Epithelial cell of esophagus (primary cell): ENCODE data around the gene PLA2R1.

Experiments used
- DNase-seq: peaks from one replicate; pipeline ENCODE4 v3.0.0; 2010; ENCODE audit warnings: low read depth
- H3K4me3 ChIP-seq: 2 replicates; pipeline ENCODE4 v1.5.1; 2011; ENCODE audit warnings: mild to moderate bottlenecking, low read length, control low read depth
- CTCF ChIP-seq: IDR thresholded peaks from 2 replicates; pipeline ENCODE4 v1.5.1; 2011; ENCODE audit warnings: low read depth, mild to moderate bottlenecking, low read length, control low read depth, inconsistent platforms; ENCODE audit not compliant: insufficient read depth; ENCODE audit errors: missing control alignments

Gene PLA2R1

GRCh38 chr2:160005476-160005875 is 56.9 kb downstream of the PLA2R1 start:
- H3K4me3 ChIP-seq = no peak overlapping the region
- DNase-seq = no peak
- TF ChIP-seq CTCF = no peak

- peak; percentile 31 for TF ChIP-seq CTCF
- peak; percentile 29 for DNase-seq
- no peak overlapping the region for H3K4me3 ChIP-seq
These were observed 63.5 kb downstream of the PLA2R1 start for GRCh38 chr2:159998961-159999360.

GRCh38 chr2:159998243-159998642 is 64.2 kb downstream of the PLA2R1 start:
- H3K4me3 ChIP-seq = no peak overlapping the region
- no peak for TF ChIP-seq CTCF
- no peak for DNase-seq

- no peak overlapping the region for H3K4me3 ChIP-seq
- DNase-seq = peak; percentile 3
- no peak for TF ChIP-seq CTCF
These were observed 65.4 kb downstream of the PLA2R1 start for GRCh38 chr2:159996792-159997546.

GRCh38 chr2:159995038-159995437 is 67.4 kb downstream of the PLA2R1 start:
- DNase-seq = no peak
- TF ChIP-seq CTCF = no peak
- no peak overlapping the region for H3K4me3 ChIP-seq

GRCh38 chr2:159989249-159989648 is 73.2 kb downstream of the PLA2R1 start:
- no peak for TF ChIP-seq CTCF

GRCh38 chr2:159988412-159988970 is 73.9 kb downstream of the PLA2R1 start:
- DNase-seq = no peak
- TF ChIP-seq CTCF = no peak
- H3K4me3 ChIP-seq = no peak overlapping the region

More at GRCh38 chr2:159989249-159989648, 73.2 kb downstream of the PLA2R1 start:
- H3K4me3 ChIP-seq = no peak overlapping the region
- DNase-seq = no peak
